HS-5 (cell line): ENCODE results near the gene DUSP16.
"Not testable (repeated sequence)": the region's sequence is repeated elsewhere in the genome, so short reads cannot be mapped to it uniquely, and the experiment has no call there.

ENCODE experiments used
- DNase-seq: peaks from one replicate; pipeline ENCODE4 v3.0.0-alpha.2; 2012; ENCODE audit warnings: low read depth

Gene DUSP16

GRCh38 chr12:12583510-12584178, 21.0 kb upstream of the DUSP16 start:
- DNase-seq = no peak

DNA sequence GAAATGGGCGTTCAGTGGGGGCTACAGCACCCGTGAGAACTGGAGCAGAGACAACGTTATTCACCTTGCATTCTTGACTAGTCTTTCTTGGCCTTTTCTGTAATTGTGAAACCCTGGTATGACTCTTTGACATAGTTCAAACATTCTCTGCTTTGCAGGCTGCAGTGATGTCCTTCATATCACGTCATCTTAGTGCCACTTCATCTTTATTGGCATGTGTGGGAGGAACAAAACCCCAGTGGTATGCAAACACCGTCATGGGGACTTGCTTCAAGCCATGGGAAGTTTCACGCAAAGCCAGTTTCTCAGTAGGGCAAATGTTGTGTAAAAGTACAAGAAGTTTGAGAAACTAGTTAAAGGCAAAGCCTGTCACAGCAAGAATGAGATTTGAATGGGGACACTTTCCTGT, 20.2 kb upstream of the DUSP16 start:
- no peak for DNase-seq

DNA sequence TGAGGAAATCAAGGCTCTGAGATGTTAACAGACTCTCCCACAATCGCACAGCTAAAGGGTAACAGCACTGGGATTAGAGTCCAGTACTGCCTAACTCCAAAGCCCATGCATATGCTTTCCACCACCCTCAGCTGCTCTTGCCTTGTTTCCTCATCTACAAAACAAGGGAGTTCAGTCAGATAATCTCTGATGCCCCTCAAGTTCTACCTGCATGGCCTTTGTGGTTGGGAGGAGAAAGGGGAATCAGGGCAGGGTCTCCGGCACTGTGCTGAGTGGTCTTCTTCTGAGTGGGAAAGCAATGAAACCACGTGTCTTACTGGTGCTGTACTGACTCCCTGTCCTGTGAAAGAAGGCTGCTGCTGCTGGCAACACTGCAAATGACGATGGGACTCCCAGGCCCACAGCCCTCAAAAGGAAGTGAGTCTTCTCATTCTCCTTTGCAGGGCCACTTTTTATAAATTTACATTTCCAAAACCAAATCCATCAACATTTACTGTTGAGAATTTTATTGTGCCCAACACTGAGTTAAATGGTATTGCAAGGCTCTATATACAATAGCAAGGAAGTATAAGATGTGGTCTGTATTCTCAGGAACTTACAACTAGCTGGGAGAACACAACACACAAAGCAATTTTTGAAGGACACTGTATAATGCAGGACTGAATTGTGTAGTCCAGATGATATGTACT, 19.7 kb upstream of the DUSP16 start:
- DNase-seq = no peak

DNA sequence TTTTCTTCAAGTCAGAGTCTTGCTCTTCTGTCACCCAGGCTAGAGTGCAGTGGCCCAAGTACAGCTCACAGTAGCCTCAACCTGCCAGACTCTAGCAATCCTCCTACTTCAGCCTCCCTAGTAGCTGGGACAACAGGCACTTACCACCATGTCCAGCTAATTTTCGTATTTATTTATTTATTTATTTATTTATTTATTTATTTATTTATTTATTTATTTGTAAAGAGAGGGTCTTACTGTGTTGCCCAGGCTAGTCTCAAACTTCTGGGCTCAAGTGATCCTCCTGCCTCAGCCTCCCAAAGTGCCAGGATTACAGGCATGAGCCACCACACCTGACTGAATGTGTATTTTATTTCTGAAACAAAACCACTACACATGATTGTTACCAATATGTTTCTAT, 18.1 kb upstream of the DUSP16 start:
- not testable (repeated sequence) for DNase-seq

DNA sequence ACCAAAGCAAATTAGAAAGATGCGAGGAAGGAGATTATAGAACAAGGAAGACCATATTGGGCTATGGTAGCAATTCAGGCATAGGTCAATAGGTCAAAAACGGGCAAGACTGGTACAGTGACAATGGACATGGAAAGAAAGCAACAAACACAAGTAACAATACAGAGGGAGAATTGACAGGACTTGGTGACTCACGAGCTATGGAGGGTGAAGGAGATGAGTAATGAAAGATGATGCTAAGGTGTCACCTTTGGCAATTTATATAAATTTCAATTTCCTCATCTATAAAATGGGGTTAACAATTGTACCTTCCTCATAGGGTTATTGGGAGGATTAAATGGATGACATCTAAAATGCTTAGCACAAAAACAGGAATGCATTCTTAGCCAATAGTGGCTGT, 15.1 kb upstream of the DUSP16 start:
- DNase-seq = no peak

GRCh38 chr12:12572659-12573058, 10.0 kb upstream of the DUSP16 start:
- no peak for DNase-seq

- not testable (repeated sequence) for DNase-seq
Observed at GRCh38 chr12:12565971-12566370, 3.3 kb upstream of the DUSP16 start.

- no peak for DNase-seq
Observed at GRCh38 chr12:12564911-12565310, 2.2 kb upstream of the DUSP16 start.

DNA sequence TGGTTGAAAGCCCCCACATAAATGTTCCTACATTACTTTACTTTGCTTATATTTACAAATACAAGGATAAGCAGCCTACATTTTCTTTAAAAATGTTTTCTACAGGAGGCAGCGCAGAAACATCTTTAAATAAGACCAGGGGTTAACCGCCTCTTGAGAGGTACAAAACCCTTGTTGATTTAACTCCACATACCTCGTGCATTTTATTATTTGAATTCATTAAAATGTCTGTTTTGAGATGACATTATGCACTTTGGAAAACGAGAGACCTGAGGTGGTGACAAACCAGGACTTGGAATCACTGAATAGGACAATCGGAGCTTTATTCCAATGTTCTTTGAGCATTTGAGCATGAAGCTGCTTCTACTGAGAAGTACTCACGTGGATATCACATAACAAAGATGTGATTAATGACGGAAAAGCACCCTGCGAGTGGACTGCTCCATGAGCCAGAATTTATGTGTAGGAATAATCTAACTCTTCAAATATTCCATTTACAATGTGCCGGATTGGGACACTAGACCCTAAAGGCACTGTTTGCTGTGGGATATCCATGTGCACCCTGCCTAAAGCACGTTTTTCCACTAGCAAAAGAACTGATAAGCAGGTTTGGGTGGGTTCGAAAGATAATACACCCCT, 746 bp upstream of the DUSP16 start:
- DNase-seq = no peak

DNA sequence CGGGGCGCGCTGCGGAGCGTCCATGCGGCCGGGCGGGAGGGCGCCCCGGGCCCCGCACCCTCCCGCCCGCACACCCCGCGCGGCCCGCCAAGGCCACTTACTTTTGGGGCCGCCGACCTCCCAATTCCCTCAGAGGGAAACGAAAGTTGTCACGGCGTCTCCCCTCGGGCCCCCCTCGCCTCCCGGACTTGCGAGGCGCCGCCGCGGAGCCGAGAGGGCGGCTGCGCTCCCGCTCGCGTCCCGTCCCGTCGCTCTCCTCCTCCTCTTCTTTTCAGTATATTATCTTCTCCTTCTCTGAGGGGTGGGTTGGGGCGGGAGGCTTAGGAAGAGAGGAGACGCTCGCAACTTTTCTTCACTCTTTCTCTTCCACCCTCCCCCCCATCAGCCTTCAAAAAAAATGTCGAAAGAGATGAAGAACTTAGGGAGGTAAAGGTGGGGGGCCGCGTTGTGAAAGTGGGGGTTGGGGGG, 613 bp downstream of the DUSP16 start:
- no peak for DNase-seq

DNA sequence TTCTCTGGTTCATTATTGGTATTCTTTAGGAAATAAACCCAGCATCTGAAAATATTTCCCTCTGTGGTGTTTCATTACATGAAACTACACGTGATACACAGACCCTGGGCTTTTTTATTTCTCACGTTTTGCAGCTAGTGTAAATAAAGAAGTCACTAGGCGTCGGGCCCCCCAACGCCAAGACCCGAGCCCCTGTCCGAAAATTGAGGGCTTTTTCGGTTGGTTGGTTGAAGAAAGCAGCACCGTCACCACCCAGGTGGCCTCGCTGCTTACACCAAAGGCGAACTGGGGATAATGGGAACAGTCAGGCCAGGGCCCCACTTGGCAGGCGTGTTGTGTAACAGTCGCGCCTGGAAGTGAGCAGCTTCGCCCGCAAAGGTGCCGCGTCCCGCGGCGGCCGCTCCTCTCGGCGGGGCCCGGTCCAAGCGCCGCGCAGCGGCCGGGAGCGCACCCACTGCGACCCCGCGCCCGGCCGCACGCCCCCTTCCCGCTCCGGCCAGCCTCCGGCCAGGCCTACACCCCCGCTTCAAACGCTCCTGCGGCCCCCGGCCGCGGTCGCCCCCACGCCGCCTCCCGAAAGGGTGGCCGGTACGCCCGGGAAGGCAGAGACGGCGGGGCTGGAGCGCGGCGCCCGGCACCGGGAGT, 1.2 kb downstream of the DUSP16 start:
- no peak for DNase-seq

DNA sequence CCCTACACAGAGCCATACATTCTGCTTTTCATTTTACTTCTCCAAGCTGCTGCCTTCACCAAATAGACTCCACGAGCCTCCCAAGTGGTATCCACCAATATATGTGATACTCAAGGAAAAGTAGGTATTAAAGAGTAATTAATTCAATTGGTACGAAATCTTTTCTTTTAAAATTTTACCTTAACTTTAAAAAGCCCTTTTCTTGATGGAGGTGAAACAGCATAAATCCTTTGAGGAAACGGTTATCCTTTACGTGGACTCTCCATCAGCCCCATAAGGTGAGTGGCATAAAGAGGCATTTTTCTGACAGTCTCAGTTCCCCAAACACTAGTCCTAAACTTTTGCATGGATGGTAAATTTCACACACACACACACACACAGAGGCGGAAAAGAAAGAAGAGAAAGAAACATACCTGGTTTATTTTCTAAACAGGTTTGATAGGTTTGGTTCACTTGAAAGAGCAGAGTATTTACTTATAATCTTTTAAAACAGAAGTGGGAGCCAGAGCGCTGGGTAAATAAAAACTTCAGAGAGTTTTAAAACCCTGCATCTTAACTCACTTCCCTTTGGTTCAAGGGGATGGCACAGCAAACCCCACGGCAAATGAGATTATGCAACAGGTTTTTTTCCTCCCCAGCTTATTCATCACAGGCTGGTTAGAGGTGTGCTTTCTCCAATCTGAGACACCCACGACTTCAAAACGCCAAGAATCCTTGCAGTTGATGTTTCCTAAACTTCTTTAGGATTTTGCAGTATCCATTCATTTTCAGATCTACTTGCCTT, 1.9 kb downstream of the DUSP16 start:
- DNase-seq = no peak

GRCh38 chr12:12559719-12560296, 2.9 kb downstream of the DUSP16 start:
- DNase-seq = no peak

DNA sequence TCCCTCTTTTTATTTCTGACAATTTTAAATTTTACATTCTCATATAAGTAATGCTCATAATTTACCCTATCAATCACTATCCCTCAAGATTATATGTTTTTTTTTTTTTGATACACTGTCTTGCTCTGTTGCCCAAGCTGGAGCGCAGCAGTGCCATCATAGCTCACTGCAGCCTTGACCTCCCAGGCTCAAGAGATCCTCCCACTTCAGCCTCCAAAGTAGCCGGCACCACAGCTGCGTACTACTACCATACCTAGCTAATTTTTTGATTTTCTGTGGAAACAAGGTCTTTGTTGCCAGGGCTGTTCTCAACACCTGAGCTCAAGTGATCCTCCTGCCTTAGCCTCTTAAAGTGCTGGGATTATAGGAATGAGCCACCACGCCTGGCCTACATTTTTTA, 4.4 kb downstream of the DUSP16 start:
- no peak for DNase-seq

GRCh38 chr12:12557733-12558132, 4.9 kb downstream of the DUSP16 start:
- no peak for DNase-seq

GRCh38 chr12:12555656-12556055, 7.0 kb downstream of the DUSP16 start:
- DNase-seq = no peak

- no peak for DNase-seq
Observed at GRCh38 chr12:12553208-12553785, 9.4 kb downstream of the DUSP16 start.

DNA sequence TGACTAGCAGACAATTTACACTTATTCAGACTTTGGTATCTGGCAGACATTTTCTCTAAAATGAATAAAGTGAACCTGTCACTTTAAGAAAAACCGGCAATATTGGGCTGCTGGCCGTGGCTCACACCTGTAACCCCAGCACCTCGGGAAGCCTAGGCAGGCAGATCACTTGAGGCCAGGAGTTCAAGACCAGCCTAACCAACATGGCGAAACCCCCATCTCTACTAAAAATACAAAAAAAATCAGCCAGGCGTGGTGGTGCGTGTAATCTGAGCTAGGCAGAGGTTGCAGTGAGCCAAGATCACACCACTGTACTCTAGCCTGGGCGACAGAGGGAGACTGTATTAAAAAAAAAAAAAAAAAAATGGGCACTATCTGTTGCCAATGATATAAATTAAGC, 11.5 kb downstream of the DUSP16 start:
- DNase-seq = no peak

DNA sequence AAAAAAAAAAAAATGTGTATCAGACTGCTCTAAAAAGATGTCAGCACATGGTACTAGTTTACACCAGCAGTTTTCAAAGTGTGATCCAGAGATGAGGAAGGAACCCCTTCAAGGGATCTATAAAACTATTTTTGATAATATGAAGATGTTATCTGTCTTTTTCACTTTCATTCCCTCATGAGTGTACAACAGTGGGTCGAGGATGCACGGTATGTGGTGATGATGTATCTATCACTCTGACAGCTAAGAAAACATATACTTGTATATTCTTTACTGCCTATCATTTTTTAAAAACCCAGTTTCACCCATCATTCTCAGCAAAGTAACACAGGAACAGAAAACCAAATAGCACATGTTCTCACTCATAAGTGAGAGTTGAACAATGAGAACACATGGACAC, 12.4 kb downstream of the DUSP16 start:
- DNase-seq = no peak

DNA sequence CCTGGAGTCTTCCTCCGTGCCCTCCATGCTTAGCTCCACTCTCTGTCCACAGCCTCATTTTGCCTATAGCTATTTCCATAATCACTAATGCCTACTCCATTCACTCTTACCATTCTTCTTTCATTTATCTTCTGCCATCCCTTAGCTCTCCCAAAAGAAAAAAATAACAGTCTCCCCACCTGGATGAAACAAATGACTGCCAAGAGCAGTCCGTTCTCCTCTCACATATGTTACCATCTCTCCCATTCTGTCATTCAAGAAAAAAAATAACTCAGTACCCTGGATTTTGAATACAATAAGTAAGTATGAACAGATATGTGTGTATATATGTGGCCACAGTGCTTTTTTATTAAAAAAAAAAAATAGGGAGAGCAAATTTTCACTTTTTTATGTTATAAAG, 13.2 kb downstream of the DUSP16 start:
- DNase-seq = no peak

DNA sequence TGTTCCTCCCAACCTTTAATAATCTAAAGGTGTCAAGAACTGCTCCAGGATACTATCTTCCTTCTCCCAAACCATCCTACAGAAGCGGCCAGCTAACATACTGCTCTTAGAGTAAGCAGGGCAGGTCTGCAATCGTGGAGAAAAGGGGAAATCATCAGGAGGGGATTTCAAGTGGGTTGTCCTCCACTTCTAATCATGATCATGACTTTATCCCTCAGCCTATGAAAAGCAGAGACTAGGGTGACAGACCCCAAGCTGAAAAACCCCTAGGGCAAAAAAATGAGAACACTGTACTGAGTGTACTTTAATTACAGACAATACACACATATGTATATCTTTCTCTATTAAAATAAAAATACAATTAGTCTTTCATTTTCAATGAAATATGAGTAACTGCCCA, 13.9 kb downstream of the DUSP16 start:
- no peak for DNase-seq
